ENCODE measurements around the gene CETP.

DNA sequence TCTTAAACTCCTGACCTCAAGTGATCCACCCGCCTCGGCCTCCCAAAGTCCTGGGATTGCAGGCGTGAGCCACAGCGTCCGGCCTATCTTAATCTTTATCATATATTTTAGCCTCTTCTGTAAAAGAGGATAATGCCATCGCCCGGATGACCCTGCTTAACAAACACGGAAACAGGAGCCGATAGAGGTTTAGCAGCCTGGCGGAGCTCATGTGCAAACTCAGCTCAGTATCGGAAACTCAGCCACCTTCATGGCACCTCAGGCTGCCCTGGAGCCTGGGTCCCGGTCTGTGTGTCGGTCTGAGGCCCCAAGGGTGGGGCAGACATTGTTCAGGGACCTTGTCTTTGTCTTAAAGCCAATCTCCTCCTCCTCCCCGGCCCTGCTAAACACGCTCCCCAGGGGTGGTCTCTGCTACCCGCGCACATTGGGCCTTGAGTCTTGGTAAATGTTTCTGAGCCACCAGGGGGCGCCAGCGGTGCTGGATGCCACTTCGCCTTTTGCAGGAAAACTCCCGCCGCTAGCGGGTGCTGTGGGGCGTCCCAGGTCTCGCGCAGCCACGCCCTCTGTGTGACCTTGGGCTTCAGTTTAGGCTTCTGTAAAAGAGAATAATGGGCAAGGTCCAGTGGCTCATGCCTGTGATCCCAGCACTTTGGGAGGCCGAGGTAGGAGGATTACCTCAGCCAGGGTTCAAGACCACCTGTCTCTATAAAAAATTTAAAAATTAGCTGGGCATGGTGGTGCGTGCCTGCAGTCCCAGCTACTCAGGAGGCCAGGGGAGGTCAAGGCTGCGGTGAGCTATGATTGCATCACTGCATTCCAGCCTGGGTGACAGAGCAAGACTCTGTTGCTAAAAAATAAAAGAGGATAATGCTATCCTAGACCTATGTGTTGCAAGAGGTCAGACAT is 2.7 kb downstream of the CETP start:
- TF ChIP-seq, protein P1, sequence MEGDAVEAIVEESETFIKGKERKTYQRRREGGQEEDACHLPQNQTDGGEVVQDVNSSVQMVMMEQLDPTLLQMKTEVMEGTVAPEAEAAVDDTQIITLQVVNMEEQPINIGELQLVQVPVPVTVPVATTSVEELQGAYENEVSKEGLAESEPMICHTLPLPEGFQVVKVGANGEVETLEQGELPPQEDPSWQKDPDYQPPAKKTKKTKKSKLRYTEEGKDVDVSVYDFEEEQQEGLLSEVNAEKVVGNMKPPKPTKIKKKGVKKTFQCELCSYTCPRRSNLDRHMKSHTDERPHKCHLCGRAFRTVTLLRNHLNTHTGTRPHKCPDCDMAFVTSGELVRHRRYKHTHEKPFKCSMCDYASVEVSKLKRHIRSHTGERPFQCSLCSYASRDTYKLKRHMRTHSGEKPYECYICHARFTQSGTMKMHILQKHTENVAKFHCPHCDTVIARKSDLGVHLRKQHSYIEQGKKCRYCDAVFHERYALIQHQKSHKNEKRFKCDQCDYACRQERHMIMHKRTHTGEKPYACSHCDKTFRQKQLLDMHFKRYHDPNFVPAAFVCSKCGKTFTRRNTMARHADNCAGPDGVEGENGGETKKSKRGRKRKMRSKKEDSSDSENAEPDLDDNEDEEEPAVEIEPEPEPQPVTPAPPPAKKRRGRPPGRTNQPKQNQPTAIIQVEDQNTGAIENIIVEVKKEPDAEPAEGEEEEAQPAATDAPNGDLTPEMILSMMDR (IDR thresholded peaks at IDR 0.05): peak; percentile 54 to 78 (median 57)
- TF ChIP-seq POLR2A (IDR thresholded peaks at IDR 0.05; ENCODE audit: low read depth): no peak
